Large intestine (tissue), 3 donors: ENCODE data around the gene PHF2. TPM values are rescaled to one million over a fixed set of nuclear protein-coding genes. Genes with fewer than 3 reads are reported as not detected.

Source experiments
- DNase-seq, 2 donors: peaks; one replicate each; pipeline versions ENCODE4 v3.0.0 to v3.0.0-alpha.2; 2013
- H3K27ac ChIP-seq: one replicate; pipeline ENCODE4 v1.5.1; 2013; ENCODE audit warnings: low read length
- H3K27me3 ChIP-seq: 2 replicates; pipeline ENCODE4 v1.6.1; 2013; ENCODE audit warnings: low read length; ENCODE audit not compliant: control insufficient read depth, insufficient read depth
- H3K36me3 ChIP-seq: 2 replicates; pipeline ENCODE4 v1.6.1; 2013; ENCODE audit warnings: low read length; ENCODE audit not compliant: control insufficient read depth, insufficient read depth
- H3K4me1 ChIP-seq: one replicate; pipeline ENCODE4 v1.6.1; 2013; ENCODE audit warnings: low read length; ENCODE audit not compliant: control insufficient read depth, insufficient read depth
- H3K4me3 ChIP-seq: one replicate; pipeline ENCODE4 v1.5.1; 2013; ENCODE audit warnings: low read length
- H3K9me3 ChIP-seq: one replicate; pipeline ENCODE4 v1.6.1; 2013; ENCODE audit warnings: mild to moderate bottlenecking, low read depth, low read length, moderate library complexity; ENCODE audit not compliant: control insufficient read depth
- WGBS: methylation state at CpG from one replicate; pipeline ENCODE4 v1.1.5; 2013; ENCODE audit warnings: low lambda C conversion rate; ENCODE audit not compliant: insufficient coverage; 5-methylcytosine and 5-hydroxymethylcytosine counted together
- polyA plus RNA-seq: library from polyadenylated mRNA; unstranded; fragments of 120-200 nt; gene quantifications from one replicate; pipeline ENCODE4 v1.2.1, GENCODE V29; 2013

PHF2 gene
- polyA plus RNA-seq, 1 donor: 24.9 TPM

GRCh38 chr9:93577078-93577974 is 942 bp downstream of the PHF2 start:
- Histone ChIP-seq H3K27me3 (no peaks in the 10 kb centered on the region), H3K9me3 (no peaks in the 10 kb centered on the region), H3K4me3 (peak overlapping the region; percentile 56), H3K36me3 (no peaks in the 10 kb centered on the region), H3K27ac (no peak overlapping the region), H3K4me1 (peaks cover 32% of the 10 kb centered on the region)
- no CpG with 5 or more reads among the region's 74 CpGs for WGBS
- peak in 1 of 2 donors; percentile 46 for DNase-seq

- Histone ChIP-seq H3K4me3 (peak overlapping the region; percentile 56), H3K27me3 (no peaks in the 10 kb centered on the region), H3K27ac (no peak overlapping the region), H3K9me3 (no peaks in the 10 kb centered on the region), H3K4me1 (peaks cover 38% of the 10 kb centered on the region), H3K36me3 (no peaks in the 10 kb centered on the region)
- DNase-seq: no peak
- no CpG with 5 or more reads among the region's 13 CpGs for WGBS
Measured at GRCh38 chr9:93577975-93578682, 1.7 kb downstream of the PHF2 start.

- Histone ChIP-seq H3K36me3 (no peaks in the 10 kb centered on the region), H3K4me1 (peaks cover 38% of the 10 kb centered on the region), H3K27ac (no peak overlapping the region), H3K9me3 (no peaks in the 10 kb centered on the region), H3K27me3 (no peaks in the 10 kb centered on the region), H3K4me3 (no peak overlapping the region)
- 83% methylated on average over 3 of the region's 5 CpGs for WGBS
- DNase-seq: no peak
Measured at GRCh38 chr9:93578844-93579243, 2.5 kb downstream of the PHF2 start.

- Histone ChIP-seq H3K36me3 (no peaks in the 10 kb centered on the region), H3K27me3 (no peaks in the 10 kb centered on the region), H3K9me3 (no peaks in the 10 kb centered on the region), H3K4me1 (peaks cover 34% of the 10 kb centered on the region), H3K4me3 (no peak overlapping the region), H3K27ac (no peak overlapping the region)
- DNase-seq: no peak
- WGBS: no CpG with 5 or more reads among the region's 20 CpGs
Measured at GRCh38 chr9:93579711-93580516, 3.5 kb downstream of the PHF2 start.

GRCh38 chr9:93580654-93581380 is 4.4 kb downstream of the PHF2 start:
- Histone ChIP-seq H3K9me3 (no peaks in the 10 kb centered on the region), H3K27ac (no peak overlapping the region), H3K36me3 (no peaks in the 10 kb centered on the region), H3K27me3 (no peaks in the 10 kb centered on the region), H3K4me1 (peaks cover 28% of the 10 kb centered on the region), H3K4me3 (no peak overlapping the region)
- WGBS: no CpG with 5 or more reads among the region's 10 CpGs
- no peak for DNase-seq

- Histone ChIP-seq H3K4me1 (peaks cover 28% of the 10 kb centered on the region), H3K36me3 (no peaks in the 10 kb centered on the region), H3K27me3 (no peaks in the 10 kb centered on the region), H3K9me3 (no peaks in the 10 kb centered on the region), H3K4me3 (no peak overlapping the region), H3K27ac (peak overlapping the region; percentile 61)
- no CpG with 5 or more reads among the region's 5 CpGs for WGBS
- DNase-seq: peak in 1 of 2 donors; percentile 80
Measured at GRCh38 chr9:93582115-93582514, 5.7 kb downstream of the PHF2 start.

GRCh38 chr9:93582550-93582949 is 6.2 kb downstream of the PHF2 start:
- WGBS: no CpG with 5 or more reads among the region's 3 CpGs
- no peak overlapping the region for H3K4me3 ChIP-seq
- no peaks in the 10 kb centered on the region for H3K9me3 ChIP-seq
- no peaks in the 10 kb centered on the region for H3K27me3 ChIP-seq
- H3K36me3 ChIP-seq: no peaks in the 10 kb centered on the region
- no peak for DNase-seq
- peaks cover 26% of the 10 kb centered on the region for H3K4me1 ChIP-seq
- peak overlapping the region; percentile 61 for H3K27ac ChIP-seq

- Histone ChIP-seq H3K27me3 (no peaks in the 10 kb centered on the region), H3K4me1 (peaks cover 30% of the 10 kb centered on the region), H3K36me3 (no peaks in the 10 kb centered on the region), H3K27ac (no peak overlapping the region), H3K9me3 (no peaks in the 10 kb centered on the region), H3K4me3 (no peak overlapping the region)
- no CpG with 5 or more reads among the region's 4 CpGs for WGBS
- DNase-seq: no peak
Measured at GRCh38 chr9:93585259-93585658, 8.9 kb downstream of the PHF2 start.

- Histone ChIP-seq H3K27ac (no peak overlapping the region), H3K27me3 (no peaks in the 10 kb centered on the region), H3K4me1 (peaks cover 30% of the 10 kb centered on the region), H3K9me3 (no peaks in the 10 kb centered on the region), H3K4me3 (no peak overlapping the region), H3K36me3 (no peaks in the 10 kb centered on the region)
- no CpG with 5 or more reads among the region's 4 CpGs for WGBS
- no peak for DNase-seq
Measured at GRCh38 chr9:93585695-93586094, 9.3 kb downstream of the PHF2 start.
